SK-N-MC (cell line): ENCODE data around the gene RANBP3.
A peak's percentile ranks its signal among the peaks of the same experiment; 100 is the strongest.

Experiments
- DNase-seq: peaks from one replicate; pipeline ENCODE4 v3.0.0-alpha.2; 2011; ENCODE audit warnings: low read depth, low spot score
- H3K27ac ChIP-seq: fragments of 200-600 bp; sonication (generic); 2 replicates; pipeline ENCODE4 v1.5.1; 2016; ENCODE audit warnings: mixed run types
- H3K36me3 ChIP-seq: fragments of 200-600 bp; sonication (generic); 2 replicates; pipeline ENCODE4 v1.6.1; 2017; ENCODE audit warnings: antibody characterized with exemption, low read length, mixed read lengths; ENCODE audit not compliant: insufficient read depth
- H3K4me3 ChIP-seq: fragments of 200-600 bp; sonication (generic); 2 replicates; pipeline ENCODE4 v1.5.1; 2016
- H3K9ac ChIP-seq: fragments of 200-600 bp; sonication (generic); 2 replicates; pipeline ENCODE4 v1.8.0; 2017; ENCODE audit warnings: mixed run types, mixed read lengths; ENCODE audit not compliant: insufficient read length
- H3K9me3 ChIP-seq: fragments of 200-600 bp; sonication (generic); 2 replicates; pipeline ENCODE4 v1.6.1; 2017; ENCODE audit warnings: low read depth, mild to moderate bottlenecking, antibody characterized with exemption, low read length, moderate library complexity, mixed read lengths
- EZH2 ChIP-seq: fragments of 200-600 bp; sonication (generic); IDR thresholded peaks from one replicate; pipeline ENCODE4 v1.6.1; 2017; ENCODE audit warnings: antibody characterized with exemption
- FOXP2 ChIP-seq: optimal IDR thresholded peaks from 2 replicates; pipeline ENCODE3; 2011; ENCODE audit warnings: mild to moderate bottlenecking, moderate library complexity; ENCODE audit not compliant: insufficient read depth; ENCODE audit errors: extremely low read length, control extremely low read depth
- POLR2AphosphoS5 ChIP-seq: IDR thresholded peaks from 2 replicates; pipeline ENCODE4 v1.6.1; 2012; ENCODE audit warnings: mild to moderate bottlenecking, low read depth, low read length, borderline replicate concordance

The RANBP3 gene

DNA sequence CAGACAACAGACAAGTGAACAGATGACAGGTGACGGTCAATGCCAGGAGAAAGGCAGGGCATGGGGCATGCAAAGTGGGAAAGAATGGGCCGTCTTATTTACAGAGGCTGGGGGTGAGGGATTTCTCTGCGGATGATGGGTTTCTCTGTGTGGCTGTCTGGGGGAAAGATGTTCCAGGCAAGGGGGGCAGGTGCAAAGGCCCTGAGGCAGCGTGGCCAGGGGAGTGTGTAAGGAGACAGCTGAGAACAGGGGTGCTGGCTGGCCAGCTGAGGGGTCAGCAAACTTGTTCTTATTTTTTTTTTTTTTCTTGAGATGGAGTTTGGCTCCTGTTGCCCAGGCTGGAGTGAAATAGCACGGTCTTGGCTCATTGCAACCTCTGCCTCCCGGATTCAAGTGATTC lies 21.8 kb upstream of the RANBP3 start:
- Histone ChIP-seq H3K9ac (no peak overlapping the region), H3K4me3 (no peak overlapping the region)
- no peak for DNase-seq

DNA sequence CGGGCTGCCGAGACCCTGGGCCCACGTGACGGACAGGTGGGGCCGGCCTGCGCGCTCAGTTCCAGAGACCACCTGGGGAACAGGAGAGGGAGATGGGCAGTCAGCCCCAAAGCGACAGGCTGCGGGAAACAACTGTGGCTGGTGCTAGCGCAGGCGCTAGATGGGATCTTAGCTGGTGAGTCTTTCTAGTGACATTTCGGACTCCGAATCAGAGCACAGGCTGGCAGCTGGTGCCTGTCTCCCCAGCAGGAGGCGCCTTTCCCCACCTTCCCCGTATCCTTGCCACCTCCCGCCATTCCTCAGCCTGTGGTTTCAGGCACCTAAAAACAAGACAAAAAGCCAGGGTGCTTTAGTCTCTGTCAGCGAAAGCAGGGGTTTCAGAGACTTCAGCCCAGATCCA lies 19.4 kb upstream of the RANBP3 start:
- Histone ChIP-seq H3K9me3 (no peaks in the 10 kb centered on the region), H3K9ac (no peak overlapping the region), H3K4me3 (no peak overlapping the region), H3K36me3 (no peaks in the 10 kb centered on the region), H3K27ac (no peak overlapping the region)
- no peak for TF ChIP-seq EZH2
- TF ChIP-seq FOXP2, result no peak
- TF ChIP-seq POLR2AphosphoS5, result no peak
- DNase-seq, result no peak

More for the DNA sequence above, 21.8 kb upstream of the RANBP3 start:
- Histone ChIP-seq H3K36me3 (no peaks in the 10 kb centered on the region), H3K9me3 (no peaks in the 10 kb centered on the region), H3K27ac (no peak overlapping the region)
- TF ChIP-seq POLR2AphosphoS5 (no peak), EZH2 (no peak), FOXP2 (no peak)

DNA sequence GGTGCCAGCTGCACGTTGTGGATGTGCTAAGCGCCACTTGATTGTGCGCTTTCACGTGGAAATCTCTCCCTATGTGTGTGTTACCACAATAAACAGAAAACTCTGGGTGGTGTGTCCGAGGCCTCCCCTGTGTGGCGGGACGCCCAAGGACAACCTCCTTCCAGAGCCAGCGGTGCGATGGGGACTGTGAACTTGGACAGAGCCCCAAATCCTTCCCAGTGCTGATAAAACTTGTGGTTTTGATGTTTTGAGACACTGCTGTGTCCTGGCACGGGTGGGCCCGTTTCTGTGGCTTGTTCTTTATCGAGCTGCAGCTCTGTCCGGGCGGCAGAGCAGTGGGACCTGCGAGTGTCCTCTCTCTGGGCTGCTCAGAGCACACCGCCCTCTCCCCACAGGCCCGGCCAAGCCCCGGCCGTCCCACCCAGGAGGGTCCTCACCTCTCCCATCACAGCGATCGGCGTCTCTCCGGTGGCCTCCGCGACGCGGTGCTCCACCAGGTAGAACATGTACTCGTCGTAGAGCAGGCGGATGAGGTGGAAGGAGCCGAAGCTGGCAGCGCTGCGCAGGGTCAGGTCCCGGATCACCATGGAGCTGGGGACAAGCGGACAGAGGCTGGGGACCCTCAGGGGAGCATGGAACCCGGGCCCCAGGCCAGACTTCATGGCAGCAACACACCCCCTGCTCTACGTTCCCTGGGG lies 18.8 kb upstream of the RANBP3 start:
- no peak for TF ChIP-seq EZH2
- TF ChIP-seq POLR2AphosphoS5, result no peak
- no peak for TF ChIP-seq FOXP2
- Histone ChIP-seq H3K27ac (no peak overlapping the region), H3K36me3 (no peaks in the 10 kb centered on the region), H3K4me3 (no peak overlapping the region), H3K9me3 (no peaks in the 10 kb centered on the region), H3K9ac (no peak overlapping the region)
- DNase-seq, result no peak

DNA sequence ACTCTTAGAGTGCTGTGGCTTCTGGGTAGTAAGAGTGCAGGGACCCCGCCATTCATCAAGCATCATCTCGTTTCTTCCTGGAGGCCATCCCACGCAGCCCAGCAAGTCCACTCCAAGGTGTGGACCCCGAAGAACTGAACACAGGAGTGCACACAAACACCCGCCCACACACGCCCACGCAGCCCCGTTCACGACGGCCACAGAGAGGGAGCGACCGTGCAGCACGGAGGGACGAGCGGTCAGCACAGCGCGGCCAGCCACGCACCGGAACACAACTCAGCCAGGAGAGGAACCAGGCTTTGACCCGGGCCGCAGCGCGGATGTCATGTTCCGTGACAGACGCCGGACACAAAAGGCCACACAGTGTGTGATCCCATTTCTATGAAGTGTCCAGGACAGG lies 18.2 kb upstream of the RANBP3 start:
- H3K4me3 ChIP-seq, result no peak overlapping the region
- TF ChIP-seq EZH2 (no peak), POLR2AphosphoS5 (no peak), FOXP2 (no peak)
- H3K9me3 ChIP-seq, result no peaks in the 10 kb centered on the region
- no peaks in the 10 kb centered on the region for H3K36me3 ChIP-seq
- no peak for DNase-seq
- H3K27ac ChIP-seq, result no peak overlapping the region
- no peak overlapping the region for H3K9ac ChIP-seq

DNA sequence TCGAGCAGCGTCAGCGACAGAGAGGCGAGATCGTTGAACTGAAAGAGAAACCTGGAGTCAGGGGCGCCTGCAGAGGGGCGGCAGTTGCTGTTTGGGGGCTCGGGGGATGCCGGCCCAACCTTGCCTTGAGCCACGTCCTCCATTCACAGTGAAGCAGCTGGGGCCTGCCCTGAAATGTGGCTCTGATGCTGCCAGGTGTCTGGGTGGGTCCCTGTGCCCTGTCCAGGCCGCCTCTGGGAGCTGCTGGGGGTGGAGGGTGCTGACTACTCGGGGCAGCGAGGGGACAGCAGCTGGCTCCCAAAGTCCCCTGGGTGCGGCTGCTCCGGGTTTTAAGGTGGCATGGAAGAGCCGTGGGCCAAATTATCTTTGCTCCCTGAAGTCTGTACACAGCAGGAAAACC lies 17.7 kb upstream of the RANBP3 start:
- no peak for TF ChIP-seq POLR2AphosphoS5
- TF ChIP-seq EZH2, result no peak
- no peak for TF ChIP-seq FOXP2
- H3K36me3 ChIP-seq, result no peaks in the 10 kb centered on the region
- no peaks in the 10 kb centered on the region for H3K9me3 ChIP-seq
- DNase-seq, result no peak
- no peak overlapping the region for H3K4me3 ChIP-seq
- H3K9ac ChIP-seq, result no peak overlapping the region
- no peak overlapping the region for H3K27ac ChIP-seq

DNA sequence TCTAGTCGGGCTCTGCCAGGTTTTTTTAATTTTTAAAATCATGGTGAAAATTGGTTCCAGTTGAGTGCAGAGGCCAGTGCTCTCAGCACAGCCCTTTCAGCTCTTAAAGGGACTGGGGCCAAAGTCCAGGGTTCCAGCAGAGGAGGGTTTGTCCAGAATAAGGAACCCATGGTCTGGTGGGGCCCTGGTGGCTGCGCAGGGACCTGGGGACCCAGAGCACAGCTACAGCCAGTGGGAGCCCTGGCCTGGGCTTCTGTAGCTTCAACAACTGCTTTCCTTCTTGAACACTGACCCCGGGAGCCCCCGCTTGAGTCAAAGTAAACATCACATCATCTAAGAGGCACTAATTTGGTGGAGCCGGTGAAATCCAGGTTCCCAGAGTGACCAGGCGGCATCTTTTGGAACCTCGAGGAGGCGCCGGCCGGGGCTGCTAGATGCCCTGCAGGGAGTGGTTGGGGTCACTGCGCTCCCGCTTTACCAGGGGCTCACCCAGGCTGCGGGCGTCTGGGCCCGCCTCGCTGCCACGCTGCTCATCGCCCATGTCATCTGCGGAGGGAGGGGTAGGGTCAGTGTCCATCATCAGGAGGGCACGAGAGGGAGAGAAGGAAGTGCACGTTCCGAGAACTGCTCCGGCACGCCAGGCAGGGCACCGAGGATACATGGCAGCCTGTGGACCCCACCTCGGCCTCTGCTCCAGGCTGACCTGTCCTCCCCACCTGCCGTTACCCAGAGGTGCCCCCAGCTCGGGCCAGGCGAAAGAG lies 16.6 kb upstream of the RANBP3 start:
- no peak overlapping the region for H3K4me3 ChIP-seq
- no peak overlapping the region for H3K27ac ChIP-seq
- DNase-seq, result no peak
- H3K9ac ChIP-seq, result no peak overlapping the region
- H3K9me3 ChIP-seq, result no peaks in the 10 kb centered on the region
- H3K36me3 ChIP-seq, result no peaks in the 10 kb centered on the region
- TF ChIP-seq FOXP2 (no peak), EZH2 (no peak), POLR2AphosphoS5 (no peak)

DNA sequence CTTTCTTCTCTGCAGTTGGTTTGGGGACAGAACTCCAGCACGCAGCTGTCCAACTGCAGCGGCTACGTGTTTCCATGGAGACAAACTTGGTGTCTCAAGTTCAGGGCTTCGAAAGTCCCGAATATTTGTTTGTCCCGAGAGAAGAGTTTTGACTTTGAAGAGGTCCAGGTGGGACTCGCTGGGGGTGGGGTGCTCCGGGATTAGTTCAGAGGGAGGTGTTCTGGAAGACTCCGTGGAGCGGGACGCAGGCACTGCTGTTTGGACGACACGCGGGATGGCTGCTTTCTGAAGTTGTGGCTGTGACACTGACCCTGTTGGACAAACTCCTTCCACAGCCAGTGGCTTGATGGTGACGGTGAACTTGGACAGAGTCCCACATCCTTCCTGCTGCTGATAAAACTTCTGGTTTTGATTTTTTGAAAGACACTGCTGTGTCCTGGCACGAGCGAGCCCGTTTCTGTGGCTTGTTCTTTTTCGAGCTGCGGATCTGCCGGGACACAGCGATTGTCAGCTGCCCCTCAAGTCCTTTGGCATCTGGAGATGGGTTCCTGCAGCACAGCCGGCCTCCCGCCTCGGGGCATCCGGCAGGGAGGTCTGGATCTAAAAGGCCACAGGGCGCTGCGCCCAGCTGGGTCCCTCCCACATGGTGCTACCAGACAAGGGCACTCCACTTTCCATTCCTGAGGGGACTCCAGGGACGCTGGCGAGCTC lies 15.9 kb upstream of the RANBP3 start:
- no peaks in the 10 kb centered on the region for H3K9me3 ChIP-seq
- no peak overlapping the region for H3K4me3 ChIP-seq
- TF ChIP-seq FOXP2 (no peak), EZH2 (no peak), POLR2AphosphoS5 (no peak)
- H3K9ac ChIP-seq, result no peak overlapping the region
- DNase-seq, result no peak
- H3K27ac ChIP-seq, result no peak overlapping the region
- no peaks in the 10 kb centered on the region for H3K36me3 ChIP-seq

DNA sequence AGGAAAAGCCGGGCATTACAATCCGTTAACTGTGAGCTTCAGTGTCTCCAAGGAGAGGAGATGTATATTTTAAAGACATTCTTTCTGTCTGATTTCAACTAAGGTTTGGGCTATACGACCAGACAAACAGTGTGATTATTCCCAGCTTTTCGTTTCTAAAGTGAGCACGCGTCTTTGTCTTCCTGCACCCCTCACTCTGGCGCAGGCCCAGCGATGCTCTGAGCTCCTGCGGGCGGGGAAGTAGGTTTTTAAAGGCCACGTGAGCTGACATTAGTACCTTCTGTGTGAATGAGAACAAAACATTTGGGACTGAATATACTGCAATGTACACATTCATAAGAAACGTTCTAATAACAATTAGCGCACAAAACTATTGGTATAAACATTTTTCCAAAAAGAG lies 15.3 kb upstream of the RANBP3 start:
- Histone ChIP-seq H3K27ac (no peak overlapping the region), H3K36me3 (no peaks in the 10 kb centered on the region), H3K9ac (no peak overlapping the region), H3K4me3 (no peak overlapping the region), H3K9me3 (no peaks in the 10 kb centered on the region)
- TF ChIP-seq POLR2AphosphoS5 (no peak), EZH2 (no peak), FOXP2 (no peak)
- no peak for DNase-seq

DNA sequence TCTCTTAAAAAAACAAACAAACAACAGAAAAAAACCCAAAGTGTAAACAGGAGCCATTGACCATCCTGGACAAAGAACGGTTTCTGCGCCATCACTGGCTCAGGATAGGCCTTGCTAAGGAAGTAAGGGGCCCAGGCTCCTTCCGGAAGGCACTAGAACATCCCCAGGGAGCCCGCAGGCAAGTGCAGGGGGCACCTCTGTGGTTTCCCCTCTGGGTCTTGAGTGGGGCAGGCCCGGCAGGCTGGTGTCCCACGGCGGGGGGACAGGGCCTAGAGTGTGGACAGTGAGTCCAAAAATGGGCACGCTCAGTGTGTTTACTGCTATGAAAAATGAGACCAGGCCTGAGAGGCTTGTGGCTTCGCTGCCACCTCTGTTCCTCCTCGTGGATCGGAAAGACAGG lies 14.8 kb upstream of the RANBP3 start:
- Histone ChIP-seq H3K9ac (no peak overlapping the region), H3K27ac (peak overlapping the region; percentile 66), H3K4me3 (no peak overlapping the region), H3K36me3 (no peaks in the 10 kb centered on the region), H3K9me3 (no peaks in the 10 kb centered on the region)
- no peak for DNase-seq
- no peak for TF ChIP-seq FOXP2
